ENCODE measurements around the gene RBM25.

DNA sequence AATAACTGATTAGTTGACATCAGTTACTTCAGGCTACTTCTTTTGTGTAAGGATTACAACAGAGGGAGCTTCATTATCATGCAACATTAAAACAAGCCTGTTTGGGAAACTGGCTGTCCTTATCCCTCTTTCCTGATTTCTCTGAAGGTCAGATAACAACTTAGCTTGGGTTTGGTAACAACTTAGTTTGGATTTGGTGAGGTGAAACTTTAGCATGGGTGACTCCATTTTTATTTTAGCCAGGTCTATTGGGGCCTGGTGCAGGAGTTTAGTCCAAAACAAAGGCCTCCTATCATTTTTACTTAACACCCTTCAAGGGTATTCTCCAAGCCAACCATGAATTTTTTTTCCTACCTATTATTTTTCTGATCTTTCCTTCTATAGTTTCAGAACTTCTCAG lies 30.4 kb upstream of the RBM25 start:
- TF ChIP-seq POLR2A (IDR thresholded peaks at IDR 0.05) = no peak
- TF ChIP-seq, protein P1, sequence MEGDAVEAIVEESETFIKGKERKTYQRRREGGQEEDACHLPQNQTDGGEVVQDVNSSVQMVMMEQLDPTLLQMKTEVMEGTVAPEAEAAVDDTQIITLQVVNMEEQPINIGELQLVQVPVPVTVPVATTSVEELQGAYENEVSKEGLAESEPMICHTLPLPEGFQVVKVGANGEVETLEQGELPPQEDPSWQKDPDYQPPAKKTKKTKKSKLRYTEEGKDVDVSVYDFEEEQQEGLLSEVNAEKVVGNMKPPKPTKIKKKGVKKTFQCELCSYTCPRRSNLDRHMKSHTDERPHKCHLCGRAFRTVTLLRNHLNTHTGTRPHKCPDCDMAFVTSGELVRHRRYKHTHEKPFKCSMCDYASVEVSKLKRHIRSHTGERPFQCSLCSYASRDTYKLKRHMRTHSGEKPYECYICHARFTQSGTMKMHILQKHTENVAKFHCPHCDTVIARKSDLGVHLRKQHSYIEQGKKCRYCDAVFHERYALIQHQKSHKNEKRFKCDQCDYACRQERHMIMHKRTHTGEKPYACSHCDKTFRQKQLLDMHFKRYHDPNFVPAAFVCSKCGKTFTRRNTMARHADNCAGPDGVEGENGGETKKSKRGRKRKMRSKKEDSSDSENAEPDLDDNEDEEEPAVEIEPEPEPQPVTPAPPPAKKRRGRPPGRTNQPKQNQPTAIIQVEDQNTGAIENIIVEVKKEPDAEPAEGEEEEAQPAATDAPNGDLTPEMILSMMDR (IDR thresholded peaks at IDR 0.05) = no peak
